Fibroblast of the conjunctiva (primary cell): ENCODE measurements around the gene FIBCD1.
A peak's percentile ranks its signal among the peaks of the same experiment; 100 is the strongest.

Experiments
- DNase-seq: peaks from one replicate; pipeline ENCODE4 v3.0.0-alpha.2; 2010; ENCODE audit warnings: low read depth

The FIBCD1 gene

GRCh38 chr9:130879863-130880411 lies 59.1 kb downstream of the FIBCD1 start:
- no peak for DNase-seq

DNA sequence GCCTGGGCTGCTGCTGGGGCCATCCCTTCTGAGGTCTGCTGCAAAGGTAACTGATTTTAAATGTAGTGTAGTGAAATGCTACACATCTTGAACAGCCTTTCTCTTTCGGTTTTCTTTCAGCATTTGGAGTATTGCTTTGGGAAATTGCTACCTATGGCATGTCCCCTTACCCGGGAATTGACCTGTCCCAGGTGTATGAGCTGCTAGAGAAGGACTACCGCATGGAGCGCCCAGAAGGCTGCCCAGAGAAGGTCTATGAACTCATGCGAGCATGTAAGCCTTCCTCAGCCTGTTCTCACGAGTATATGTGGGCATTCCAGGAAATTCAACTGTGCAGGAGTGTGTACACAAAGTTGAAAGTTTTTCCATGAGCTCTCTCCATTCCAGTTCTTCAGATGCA lies 60.8 kb downstream of the FIBCD1 start:
- no peak for DNase-seq

DNA sequence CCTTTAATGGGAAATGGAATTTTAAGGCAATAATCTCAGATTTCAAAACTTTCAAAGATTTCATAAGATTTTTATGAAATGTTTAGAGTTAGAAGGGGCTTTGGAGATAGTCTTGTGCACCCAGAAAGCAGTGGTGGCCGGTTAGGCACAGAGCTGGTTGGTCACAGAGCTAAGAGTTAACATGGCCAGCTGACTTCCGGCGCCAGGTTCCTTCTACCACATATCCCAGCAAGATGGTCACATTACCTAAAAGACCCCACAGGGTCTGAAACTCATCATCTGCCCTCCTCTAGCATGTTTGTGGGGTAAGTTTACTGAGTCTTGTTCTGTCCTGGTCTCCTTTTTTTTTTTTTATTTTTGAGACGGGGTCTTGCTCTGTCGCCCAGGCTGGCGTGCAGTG lies 61.7 kb downstream of the FIBCD1 start:
- DNase-seq = no peak

DNA sequence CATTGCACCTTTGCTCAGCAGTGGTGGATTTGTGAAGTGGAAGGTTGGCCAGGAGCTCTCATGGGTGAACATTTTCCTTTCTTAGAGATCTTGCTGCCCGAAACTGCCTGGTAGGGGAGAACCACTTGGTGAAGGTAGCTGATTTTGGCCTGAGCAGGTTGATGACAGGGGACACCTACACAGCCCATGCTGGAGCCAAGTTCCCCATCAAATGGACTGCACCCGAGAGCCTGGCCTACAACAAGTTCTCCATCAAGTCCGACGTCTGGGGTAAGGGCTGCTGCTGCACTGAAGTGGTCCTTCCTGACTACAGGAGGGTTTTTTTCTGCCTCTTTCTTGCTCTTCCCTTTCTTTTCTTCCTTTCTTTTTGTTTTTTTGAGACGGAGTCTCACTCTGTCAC lies 64.3 kb downstream of the FIBCD1 start:
- no peak for DNase-seq

- DNase-seq = no peak
Observed at GRCh38 chr9:130873966-130874365, 65.1 kb downstream of the FIBCD1 start.

DNA sequence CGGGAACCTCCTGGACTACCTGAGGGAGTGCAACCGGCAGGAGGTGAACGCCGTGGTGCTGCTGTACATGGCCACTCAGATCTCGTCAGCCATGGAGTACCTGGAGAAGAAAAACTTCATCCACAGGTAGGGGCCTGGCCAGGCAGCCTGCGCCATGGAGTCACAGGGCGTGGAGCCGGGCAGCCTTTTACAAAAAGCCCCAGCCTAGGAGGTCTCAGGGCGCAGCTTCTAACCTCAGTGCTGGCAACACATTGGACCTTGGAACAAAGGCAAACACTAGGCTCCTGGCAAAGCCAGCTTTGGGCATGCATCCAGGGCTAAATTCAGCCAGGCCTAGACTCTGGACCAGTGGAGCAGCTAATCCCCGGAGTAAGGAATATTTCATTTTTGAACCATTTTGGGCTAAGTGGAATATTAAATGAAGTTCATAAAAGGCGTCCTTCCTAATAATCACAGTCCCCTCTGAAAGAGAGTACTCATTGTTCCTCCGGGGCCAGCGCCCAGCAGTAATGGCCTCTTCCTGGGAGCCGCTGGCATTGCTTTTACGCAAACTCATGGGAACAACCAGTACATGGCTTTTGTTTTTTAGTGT lies 66.0 kb downstream of the FIBCD1 start:
- no peak for DNase-seq

- no peak for DNase-seq
Observed at GRCh38 chr9:130872508-130872907, 66.5 kb downstream of the FIBCD1 start.

DNA sequence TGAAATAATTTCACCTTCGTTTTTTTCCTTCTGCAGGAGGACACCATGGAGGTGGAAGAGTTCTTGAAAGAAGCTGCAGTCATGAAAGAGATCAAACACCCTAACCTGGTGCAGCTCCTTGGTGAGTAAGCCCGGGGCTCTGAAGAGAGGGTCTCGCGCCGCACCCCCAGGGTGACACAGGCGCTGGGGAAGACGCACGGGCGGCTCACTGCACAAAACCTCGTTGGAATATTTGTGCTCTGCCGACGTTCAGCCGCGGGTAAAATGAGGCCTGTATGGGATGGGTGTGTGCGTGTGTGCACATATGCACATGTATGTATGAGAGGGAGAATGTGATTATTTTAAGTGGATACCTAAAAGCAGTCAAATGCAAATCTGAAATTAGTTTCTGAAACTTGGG lies 67.0 kb downstream of the FIBCD1 start:
- no peak for DNase-seq

GRCh38 chr9:130871395-130872062 lies 67.5 kb downstream of the FIBCD1 start:
- no peak for DNase-seq

GRCh38 chr9:130870491-130871381 lies 68.3 kb downstream of the FIBCD1 start:
- no peak for DNase-seq

DNA sequence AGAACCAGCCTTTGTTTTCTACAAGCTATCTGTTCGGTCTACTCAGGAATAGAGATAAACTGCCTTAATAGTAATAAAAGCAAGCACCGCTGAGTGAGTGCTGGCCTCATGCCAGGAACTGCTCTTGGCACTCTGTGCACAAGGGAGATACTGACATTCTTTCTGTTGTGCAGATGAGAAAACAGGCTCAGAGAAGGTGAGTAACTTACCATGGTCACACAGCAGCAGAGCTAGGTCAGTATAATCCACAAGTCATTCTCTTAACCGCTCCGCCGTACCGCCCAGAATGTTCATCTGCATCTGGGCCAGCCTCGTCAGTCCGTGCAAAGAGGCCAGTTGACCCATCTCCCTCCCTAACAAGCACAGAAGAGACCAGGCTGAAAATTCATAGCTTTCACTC lies 69.8 kb downstream of the FIBCD1 start:
- no peak for DNase-seq

DNA sequence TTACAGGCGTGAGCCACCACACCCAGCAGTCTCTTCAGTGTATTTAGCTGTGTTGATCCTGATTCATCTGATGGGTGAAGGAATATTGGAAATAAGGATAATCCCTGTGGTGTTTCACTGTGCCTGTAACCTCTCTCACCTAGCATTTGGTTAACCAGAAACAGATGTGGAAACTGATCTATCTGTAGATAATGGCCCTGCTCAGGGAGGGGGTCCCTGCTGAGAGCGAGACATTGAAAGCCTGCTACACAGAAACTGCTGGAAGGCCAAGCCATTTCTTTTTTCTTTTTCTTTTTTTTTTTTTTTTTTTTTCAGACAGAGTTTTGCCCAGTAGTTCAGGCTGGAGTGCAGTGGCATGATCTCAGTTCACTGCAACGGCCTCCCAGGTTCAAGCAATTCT lies 70.8 kb downstream of the FIBCD1 start:
- DNase-seq = no peak

- DNase-seq = no peak
Observed at GRCh38 chr9:130867556-130867955, 71.5 kb downstream of the FIBCD1 start.

DNA sequence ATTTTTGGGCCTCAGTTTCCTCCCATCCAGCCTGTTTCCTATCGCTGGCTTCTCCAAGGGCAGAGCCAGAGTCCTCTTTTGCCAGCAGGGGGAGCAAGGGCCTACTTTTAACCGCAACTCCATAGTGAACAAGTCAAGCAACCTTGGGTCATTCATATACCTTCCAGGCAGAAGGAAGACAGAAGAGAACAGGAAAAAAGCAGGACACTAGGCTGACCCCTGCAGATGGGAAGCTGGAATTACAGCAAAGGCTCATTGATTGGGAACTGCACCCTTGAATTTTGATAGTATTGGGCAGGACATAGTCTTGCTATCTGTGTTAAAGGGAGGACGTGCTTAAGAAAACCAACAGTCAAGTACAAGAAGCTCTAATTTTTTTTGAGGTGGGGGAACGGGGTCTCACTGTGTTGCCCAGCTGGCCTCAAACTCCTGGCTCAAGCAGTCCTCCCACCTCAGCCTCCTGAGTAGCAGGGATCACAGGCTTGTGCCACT lies 72.5 kb downstream of the FIBCD1 start:
- DNase-seq = peak; percentile 80

GRCh38 chr9:130865921-130866320 lies 73.1 kb downstream of the FIBCD1 start:
- DNase-seq = no peak

DNA sequence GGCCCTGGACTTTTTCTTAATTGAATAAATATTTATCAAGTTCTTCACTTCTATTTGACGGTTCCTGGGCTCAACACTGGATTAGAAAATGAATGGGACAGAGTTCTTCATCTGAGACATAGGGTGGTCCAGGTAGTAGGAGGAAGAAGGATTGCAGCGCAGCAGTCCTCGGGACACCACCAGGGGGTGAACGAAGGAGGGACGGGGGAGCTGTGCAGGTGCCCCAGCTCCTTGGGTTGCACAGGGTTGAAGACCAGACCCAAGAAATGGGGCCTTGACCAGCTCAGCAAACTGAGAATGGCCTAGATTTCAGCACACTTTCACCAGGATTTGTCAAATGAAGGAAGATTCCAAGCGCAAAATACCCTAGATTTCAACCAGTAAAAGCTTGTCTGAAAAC lies 74.5 kb downstream of the FIBCD1 start:
- no peak for DNase-seq

- no peak for DNase-seq
Observed at GRCh38 chr9:130862747-130863146, 76.3 kb downstream of the FIBCD1 start.

GRCh38 chr9:130862217-130862616 lies 76.8 kb downstream of the FIBCD1 start:
- no peak for DNase-seq

- no peak for DNase-seq
Observed at GRCh38 chr9:130861372-130862180, 77.5 kb downstream of the FIBCD1 start.

- DNase-seq = peak; percentile 80
Observed at GRCh38 chr9:130860458-130861316, 78.4 kb downstream of the FIBCD1 start.
